GM23338 (cell line): ENCODE data around the gene MYBL2. TPM values are rescaled to one million over a fixed set of nuclear protein-coding genes. Genes with fewer than 3 reads are reported as not detected.

Source experiments
- ATAC-seq: fragments of 200-7000 bp; cut with Tn5 transposase; 3 replicates; pipeline ENCODE4 v1.9.1; 2020
- DNase-seq: peaks from one replicate; pipeline ENCODE4 v3.0.0-alpha.2; 2015; ENCODE audit warnings: low spot score
- H2AFZ ChIP-seq: fragments of 200-600 bp; sonication (generic); 2 replicates; pipeline ENCODE4 v1.8.0; 2016; ENCODE audit warnings: antibody characterized with exemption, mild to moderate bottlenecking, moderate library complexity
- H3F3A ChIP-seq: fragments of 200-600 bp; sonication (generic); replicated peaks from 2 replicates; pipeline ENCODE4 v1.8.0; 2017; ENCODE audit warnings: antibody characterized with exemption, mixed run types, low read depth
- H3K27ac ChIP-seq: fragments of 200-600 bp; sonication (generic); 2 replicates; pipeline ENCODE4 v1.6.1; 2016; ENCODE audit warnings: low read depth
- H3K27me3 ChIP-seq: fragments of 200-600 bp; sonication (generic); 2 replicates; pipeline ENCODE4 v1.8.0; 2016; ENCODE audit warnings: mild to moderate bottlenecking, mixed run types, moderate library complexity; ENCODE audit not compliant: insufficient read depth
- H3K36me3 ChIP-seq: fragments of 200-600 bp; sonication (generic); 2 replicates; pipeline ENCODE4 v1.8.0; 2016; ENCODE audit warnings: mild to moderate bottlenecking; ENCODE audit not compliant: insufficient read depth
- H3K4me1 ChIP-seq: fragments of 200-600 bp; sonication (generic); 2 replicates; pipeline ENCODE4 v1.8.0; 2016; ENCODE audit warnings: mild to moderate bottlenecking, moderate library complexity; ENCODE audit not compliant: insufficient read depth
- H3K4me2 ChIP-seq: fragments of 200-600 bp; sonication (generic); 2 replicates; pipeline ENCODE4 v1.7.1; 2017; ENCODE audit warnings: mixed run types
- H3K4me3 ChIP-seq: fragments of 200-600 bp; sonication (generic); 2 replicates; pipeline ENCODE4 v1.6.1; 2016; ENCODE audit warnings: mixed run types
- H3K79me2 ChIP-seq: fragments of 200-600 bp; sonication (generic); replicated peaks from 2 replicates; pipeline ENCODE4 v1.8.0; 2017; ENCODE audit warnings: mild to moderate bottlenecking; ENCODE audit not compliant: insufficient read depth
- H3K9me2 ChIP-seq: fragments of 200-600 bp; sonication (generic); 2 replicates; pipeline ENCODE4 v1.8.0; 2017; ENCODE audit not compliant: insufficient read depth
- H4K20me1 ChIP-seq: fragments of 200-600 bp; sonication (generic); replicated peaks from 2 replicates; pipeline ENCODE4 v1.8.0; 2017; ENCODE audit warnings: mild to moderate bottlenecking; ENCODE audit not compliant: insufficient read depth
- H3K27ac Mint-ChIP-seq: 2 replicates; pipeline ENCODE4 v1.8.0; 2020; ENCODE audit warnings: inconsistent platforms, mild to moderate bottlenecking, moderate library complexity, mixed read lengths
- H3K27me3 Mint-ChIP-seq: 3 replicates; pipeline ENCODE4 v1.8.0; 2022; ENCODE audit warnings: low read depth, mild to moderate bottlenecking, moderate library complexity, mixed read lengths, inconsistent platforms; ENCODE audit not compliant: insufficient read depth, poor library complexity
- H3K36me3 Mint-ChIP-seq: 3 replicates; pipeline ENCODE4 v1.8.0; 2021; ENCODE audit warnings: low read depth, mild to moderate bottlenecking, inconsistent platforms, moderate library complexity, mixed read lengths
- H3K4me1 Mint-ChIP-seq: 3 replicates; pipeline ENCODE4 v1.8.0; 2020; ENCODE audit warnings: mild to moderate bottlenecking, inconsistent platforms, mixed read lengths
- H3K4me3 Mint-ChIP-seq: 3 replicates; pipeline ENCODE4 v1.8.0; 2021; ENCODE audit warnings: moderate library complexity, mild to moderate bottlenecking, inconsistent platforms, mixed read lengths
- H3K9me3 Mint-ChIP-seq: 3 replicates; pipeline ENCODE4 v1.8.0; 2020; ENCODE audit warnings: moderate library complexity, mild to moderate bottlenecking, inconsistent platforms, mixed read lengths
- CREB1 ChIP-seq: fragments of 250-450 bp; sonication (Bioruptor Pico); IDR thresholded peaks from 2 replicates; pipeline ENCODE4 v1.5.0; 2020; ENCODE audit warnings: low read depth, mild to moderate bottlenecking, moderate library complexity
- EZH2 ChIP-seq: fragments of 200-600 bp; sonication (generic); IDR thresholded peaks from one replicate; pipeline ENCODE4 v1.8.0; 2017; ENCODE audit warnings: antibody characterized with exemption, mild to moderate bottlenecking, low read depth; ENCODE audit not compliant: unreplicated experiment
- EZH2phosphoT487 ChIP-seq: fragments of 200-600 bp; sonication (generic); IDR thresholded peaks from one replicate; pipeline ENCODE4 v1.8.1; 2018; ENCODE audit warnings: antibody characterized with exemption; ENCODE audit not compliant: unreplicated experiment
- NANOG ChIP-seq: IDR thresholded peaks from 2 replicates; pipeline ENCODE4 v1.6.1; 2016; ENCODE audit warnings: antibody characterized with exemption, borderline replicate concordance
- POLR2AphosphoS5 ChIP-seq: IDR thresholded peaks from 2 replicates; pipeline ENCODE4 v1.6.1; 2016; ENCODE audit warnings: antibody characterized with exemption, low read depth
- ZNF114 ChIP-seq: fragments of 250-450 bp; sonication (Bioruptor Pico); IDR thresholded peaks from 2 replicates; pipeline ENCODE4 v1.5.0; 2020; ENCODE audit warnings: mild to moderate bottlenecking, moderate library complexity
- polyA plus RNA-seq: library from polyadenylated mRNA; unstranded; fragments of >200 nt; fragmentation: Nextera tagmentation; extraction: Ambion mirVana; gene quantifications from 2 replicates; pipeline ENCODE4 v1.2.1, GENCODE V29; 2016
- total RNA-seq: library from RNA; depleted of rRNA; stranded (reverse); fragments of >200 nt; shearing (Covaris generic); gene quantifications from 2 replicates; pipeline ENCODE4 v1.2.3, GENCODE V29; 2014
- TF ChIP-seq, protein P1 (sequence below): fragments of 250-450 bp; sonication (Bioruptor Pico); IDR thresholded peaks from 2 replicates; pipeline ENCODE4 v1.5.0; 2020; ENCODE audit warnings: mild to moderate bottlenecking, moderate library complexity
- TF ChIP-seq, protein P2 (sequence below), 2 experiments: fragments of 200-600 bp in 1 of 2; sonication (generic) in 1 of 2; conservative IDR thresholded peaks; 2 replicates each; pipeline versions ENCODE4 v1.5.1 to v1.6.1; 2016 to 2017; ENCODE audit warnings: antibody characterized with exemption in 2 of 2, low read depth in 2 of 2, mild to moderate bottlenecking in 2 of 2, moderate library complexity in 1 of 2

MYBL2 gene
- total and polyA plus RNA-seq, 2 experiments from 2014 or later, result 72.3 to 131 TPM

DNA sequence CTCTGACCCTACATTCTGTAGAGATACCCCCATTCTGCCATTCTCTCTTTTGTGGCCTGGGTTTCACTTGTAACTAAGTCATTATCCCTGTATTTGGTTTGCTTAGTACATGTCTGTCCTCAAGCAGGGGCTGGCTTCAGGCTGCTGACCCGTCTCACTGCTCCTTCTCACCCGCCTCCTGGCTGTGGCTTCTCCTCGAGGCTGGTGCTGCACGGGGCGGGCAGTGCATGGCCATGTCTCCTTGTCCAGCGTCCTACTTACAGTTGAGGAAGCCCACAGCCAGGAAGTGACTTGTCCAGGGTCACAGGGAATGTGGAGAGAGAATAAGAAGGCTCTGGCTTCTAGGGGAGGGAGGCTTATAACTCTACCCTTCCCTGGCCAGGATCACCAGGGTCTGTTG, 48.6 kb downstream of the MYBL2 start (continued):
- TF ChIP-seq POLR2AphosphoS5, result no peak
- TF ChIP-seq, protein P1, sequence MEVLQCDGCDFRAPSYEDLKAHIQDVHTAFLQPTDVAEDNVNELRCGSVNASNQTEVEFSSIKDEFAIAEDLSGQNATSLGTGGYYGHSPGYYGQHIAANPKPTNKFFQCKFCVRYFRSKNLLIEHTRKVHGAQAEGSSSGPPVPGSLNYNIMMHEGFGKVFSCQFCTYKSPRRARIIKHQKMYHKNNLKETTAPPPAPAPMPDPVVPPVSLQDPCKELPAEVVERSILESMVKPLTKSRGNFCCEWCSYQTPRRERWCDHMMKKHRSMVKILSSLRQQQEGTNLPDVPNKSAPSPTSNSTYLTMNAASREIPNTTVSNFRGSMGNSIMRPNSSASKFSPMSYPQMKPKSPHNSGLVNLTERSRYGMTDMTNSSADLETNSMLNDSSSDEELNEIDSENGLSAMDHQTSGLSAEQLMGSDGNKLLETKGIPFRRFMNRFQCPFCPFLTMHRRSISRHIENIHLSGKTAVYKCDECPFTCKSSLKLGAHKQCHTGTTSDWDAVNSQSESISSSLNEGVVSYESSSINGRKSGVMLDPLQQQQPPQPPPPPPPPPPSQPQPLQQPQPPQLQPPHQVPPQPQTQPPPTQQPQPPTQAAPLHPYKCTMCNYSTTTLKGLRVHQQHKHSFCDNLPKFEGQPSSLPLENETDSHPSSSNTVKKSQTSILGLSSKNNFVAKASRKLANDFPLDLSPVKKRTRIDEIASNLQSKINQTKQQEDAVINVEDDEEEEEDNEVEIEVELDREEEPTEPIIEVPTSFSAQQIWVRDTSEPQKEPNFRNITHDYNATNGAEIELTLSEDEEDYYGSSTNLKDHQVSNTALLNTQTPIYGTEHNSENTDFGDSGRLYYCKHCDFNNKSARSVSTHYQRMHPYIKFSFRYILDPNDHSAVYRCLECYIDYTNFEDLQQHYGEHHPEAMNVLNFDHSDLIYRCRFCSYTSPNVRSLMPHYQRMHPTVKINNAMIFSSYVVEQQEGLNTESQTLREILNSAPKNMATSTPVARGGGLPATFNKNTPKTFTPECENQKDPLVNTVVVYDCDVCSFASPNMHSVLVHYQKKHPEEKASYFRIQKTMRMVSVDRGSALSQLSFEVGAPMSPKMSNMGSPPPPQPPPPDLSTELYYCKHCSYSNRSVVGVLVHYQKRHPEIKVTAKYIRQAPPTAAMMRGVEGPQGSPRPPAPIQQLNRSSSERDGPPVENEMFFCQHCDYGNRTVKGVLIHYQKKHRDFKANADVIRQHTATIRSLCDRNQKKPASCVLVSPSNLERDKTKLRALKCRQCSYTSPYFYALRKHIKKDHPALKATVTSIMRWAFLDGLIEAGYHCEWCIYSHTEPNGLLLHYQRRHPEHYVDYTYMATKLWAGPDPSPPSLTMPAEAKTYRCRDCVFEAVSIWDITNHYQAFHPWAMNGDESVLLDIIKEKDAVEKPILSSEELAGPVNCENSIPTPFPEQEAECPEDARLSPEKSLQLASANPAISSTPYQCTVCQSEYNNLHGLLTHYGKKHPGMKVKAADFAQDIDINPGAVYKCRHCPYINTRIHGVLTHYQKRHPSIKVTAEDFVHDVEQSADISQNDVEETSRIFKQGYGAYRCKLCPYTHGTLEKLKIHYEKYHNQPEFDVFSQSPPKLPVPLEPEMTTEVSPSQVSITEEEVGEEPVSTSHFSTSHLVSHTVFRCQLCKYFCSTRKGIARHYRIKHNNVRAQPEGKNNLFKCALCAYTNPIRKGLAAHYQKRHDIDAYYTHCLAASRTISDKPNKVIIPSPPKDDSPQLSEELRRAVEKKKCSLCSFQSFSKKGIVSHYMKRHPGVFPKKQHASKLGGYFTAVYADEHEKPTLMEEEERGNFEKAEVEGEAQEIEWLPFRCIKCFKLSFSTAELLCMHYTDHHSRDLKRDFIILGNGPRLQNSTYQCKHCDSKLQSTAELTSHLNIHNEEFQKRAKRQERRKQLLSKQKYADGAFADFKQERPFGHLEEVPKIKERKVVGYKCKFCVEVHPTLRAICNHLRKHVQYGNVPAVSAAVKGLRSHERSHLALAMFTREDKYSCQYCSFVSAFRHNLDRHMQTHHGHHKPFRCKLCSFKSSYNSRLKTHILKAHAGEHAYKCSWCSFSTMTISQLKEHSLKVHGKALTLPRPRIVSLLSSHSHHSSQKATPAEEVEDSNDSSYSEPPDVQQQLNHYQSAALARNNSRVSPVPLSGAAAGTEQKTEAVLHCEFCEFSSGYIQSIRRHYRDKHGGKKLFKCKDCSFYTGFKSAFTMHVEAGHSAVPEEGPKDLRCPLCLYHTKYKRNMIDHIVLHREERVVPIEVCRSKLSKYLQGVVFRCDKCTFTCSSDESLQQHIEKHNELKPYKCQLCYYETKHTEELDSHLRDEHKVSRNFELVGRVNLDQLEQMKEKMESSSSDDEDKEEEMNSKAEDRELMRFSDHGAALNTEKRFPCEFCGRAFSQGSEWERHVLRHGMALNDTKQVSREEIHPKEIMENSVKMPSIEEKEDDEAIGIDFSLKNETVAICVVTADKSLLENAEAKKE (CRISPR knock-in tag), result no peak

DNA sequence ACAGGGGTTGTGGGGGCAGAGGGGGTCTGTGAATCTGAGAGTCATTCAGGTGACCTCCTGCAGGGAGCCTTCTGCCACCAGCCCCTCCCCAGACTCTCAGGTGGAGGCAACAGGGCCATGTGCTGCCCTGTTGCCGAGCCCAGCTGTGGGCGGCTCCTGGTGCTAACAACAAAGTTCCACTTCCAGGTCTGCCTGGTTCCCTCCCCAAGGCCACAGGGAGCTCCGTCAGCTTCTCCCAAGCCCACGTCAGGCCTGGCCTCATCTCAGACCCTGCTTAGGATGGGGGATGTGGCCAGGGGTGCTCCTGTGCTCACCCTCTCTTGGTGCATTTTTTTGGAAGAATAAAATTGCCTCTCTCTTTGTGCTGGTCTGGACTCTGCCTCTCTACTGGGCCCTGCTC, 49.2 kb downstream of the MYBL2 start:
- Mint-ChIP-seq H3K4me1 (peaks cover 6% of the 10 kb centered on the region; the same call in 1 of the 3 replicates), H3K27me3 (peaks cover 6% of the 10 kb centered on the region), H3K27ac (no peak overlapping the region), H3K36me3 (peaks cover 53% of the 10 kb centered on the region), H3K4me3 (no peak overlapping the region), H3K9me3 (no peaks in the 10 kb centered on the region; the same call in 2 of the 3 replicates)
- H3K79me2 ChIP-seq, result no peaks in the 10 kb centered on the region
- DNase-seq, result no peak
- H3K4me1 ChIP-seq, result no peaks in the 10 kb centered on the region; the same call in 1 of the 2 replicates
- no peak overlapping the region for H3K27ac ChIP-seq
- no peak overlapping the region for H2AFZ ChIP-seq
- H3K4me3 ChIP-seq, result no peak overlapping the region
- no peak for ATAC-seq
- H4K20me1 ChIP-seq, result no peaks in the 10 kb centered on the region; the same call in none of the 2 replicates
- no peaks in the 10 kb centered on the region for H3K9me2 ChIP-seq
- H3K36me3 ChIP-seq, result 0 out of 2 replicates have a peak, but pooled peaks cover 8% of the 10 kb centered on the region
- H3K4me2 ChIP-seq, result no peak overlapping the region
- H3K27me3 ChIP-seq, result no peaks in the 10 kb centered on the region
- no peaks in the 10 kb centered on the region for H3F3A ChIP-seq
- TF ChIP-seq ZNF114 (CRISPR knock-in tag) (no peak), NANOG (no peak), CREB1 (CRISPR knock-in tag) (no peak), EZH2phosphoT487 (no peak), EZH2 (no peak)
- TF ChIP-seq, protein P2, sequence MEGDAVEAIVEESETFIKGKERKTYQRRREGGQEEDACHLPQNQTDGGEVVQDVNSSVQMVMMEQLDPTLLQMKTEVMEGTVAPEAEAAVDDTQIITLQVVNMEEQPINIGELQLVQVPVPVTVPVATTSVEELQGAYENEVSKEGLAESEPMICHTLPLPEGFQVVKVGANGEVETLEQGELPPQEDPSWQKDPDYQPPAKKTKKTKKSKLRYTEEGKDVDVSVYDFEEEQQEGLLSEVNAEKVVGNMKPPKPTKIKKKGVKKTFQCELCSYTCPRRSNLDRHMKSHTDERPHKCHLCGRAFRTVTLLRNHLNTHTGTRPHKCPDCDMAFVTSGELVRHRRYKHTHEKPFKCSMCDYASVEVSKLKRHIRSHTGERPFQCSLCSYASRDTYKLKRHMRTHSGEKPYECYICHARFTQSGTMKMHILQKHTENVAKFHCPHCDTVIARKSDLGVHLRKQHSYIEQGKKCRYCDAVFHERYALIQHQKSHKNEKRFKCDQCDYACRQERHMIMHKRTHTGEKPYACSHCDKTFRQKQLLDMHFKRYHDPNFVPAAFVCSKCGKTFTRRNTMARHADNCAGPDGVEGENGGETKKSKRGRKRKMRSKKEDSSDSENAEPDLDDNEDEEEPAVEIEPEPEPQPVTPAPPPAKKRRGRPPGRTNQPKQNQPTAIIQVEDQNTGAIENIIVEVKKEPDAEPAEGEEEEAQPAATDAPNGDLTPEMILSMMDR (conservative IDR thresholded peaks at IDR 0.05; ENCODE audit: low read depth in 2 of 2), result no peak
- TF ChIP-seq, protein P1 (CRISPR knock-in tag), result no peak
